Suprapubic skin (tissue), 3 donors: Measurements from ENCODE around the gene PRKAG2.

Source experiments
- CTCF ChIP-seq, 2 donors: fragments of 200-600 bp in 1 of 2; fragments of 450-650 bp in 1 of 2; sonication (generic) in 1 of 2; IDR thresholded peaks; one replicate each; pipeline ENCODE4 v1.5.1; 2016 to 2019; ENCODE audit warnings: antibody characterized with exemption in 2 of 2, mild to moderate bottlenecking in 1 of 2, moderate library complexity in 1 of 2
- POLR2A ChIP-seq, 2 donors: fragments of 450-650 bp; IDR thresholded peaks; one replicate each; pipeline ENCODE4 v1.6.1; 2017; ENCODE audit warnings: antibody characterized with exemption in 2 of 2, mild to moderate bottlenecking in 2 of 2, moderate library complexity in 2 of 2

DNA sequence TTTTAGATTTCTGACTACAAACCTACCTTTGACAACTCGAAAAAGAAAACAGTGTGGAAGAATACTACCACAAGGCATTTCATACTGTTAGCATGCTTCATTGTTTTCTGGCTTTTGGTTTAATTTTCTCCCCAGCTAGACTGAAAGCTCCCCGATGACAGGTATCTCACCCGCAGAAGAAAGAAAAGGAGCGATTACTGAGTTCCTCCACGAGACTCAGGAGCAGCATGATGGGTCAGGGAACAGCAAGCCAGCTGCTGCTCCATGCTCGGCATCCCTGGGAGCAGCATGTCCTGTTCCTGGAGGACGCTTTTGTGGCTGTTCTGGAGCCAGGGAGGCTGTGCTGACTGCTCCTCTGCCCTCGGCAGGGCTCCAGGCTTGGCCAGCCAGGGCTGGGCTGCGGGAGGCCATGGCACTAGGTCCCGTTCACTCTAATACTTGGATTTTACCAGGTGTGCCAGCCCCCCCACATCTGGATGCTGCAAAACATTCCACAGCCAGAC, 133.4 kb downstream of the PRKAG2 start:
- TF ChIP-seq CTCF (IDR thresholded peaks at IDR 0.05) (no peak), POLR2A (IDR thresholded peaks at IDR 0.05) (no peak)
